SK-N-SH (cell line): ENCODE measurements around the gene TMEM170B.

ENCODE experiments used
- CTCF ChIP-seq: fragments of 200-600 bp; sonication (generic); IDR thresholded peaks from 2 replicates; pipeline ENCODE4 v1.6.1; 2017; ENCODE audit warnings: antibody characterized with exemption, mild to moderate bottlenecking, moderate library complexity
- EP300 ChIP-seq, 2 experiments: IDR thresholded peaks; 2 replicates each; pipeline versions ENCODE4 v1.4.0 to v1.6.1; 2012; ENCODE audit warnings: borderline replicate concordance in 1 of 2, low read depth in 1 of 2, low read length in 1 of 2
- JUND ChIP-seq: IDR thresholded peaks from 2 replicates; pipeline ENCODE4 v1.4.0; 2012
- REST ChIP-seq: IDR thresholded peaks from 2 replicates; pipeline ENCODE4 v1.6.1; 2012; ENCODE audit warnings: mild to moderate bottlenecking, low read depth, low read length, moderate library complexity
- RFX5 ChIP-seq: IDR thresholded peaks from 2 replicates; pipeline ENCODE4 v1.6.1; 2012; ENCODE audit warnings: mild to moderate bottlenecking, improper control_type of control experiment, low read length
- TCF12 ChIP-seq: IDR thresholded peaks from 2 replicates; pipeline ENCODE4 v1.4.0; 2012

- TF ChIP-seq REST (no peak), CTCF (no peak), RFX5 (no peak), JUND (no peak), EP300 (IDR thresholded peaks at IDR 0.05; ENCODE audit: borderline replicate concordance in 1 of 2, low read depth in 1 of 2, low read length in 1 of 2) (no peak), TCF12 (no peak)
Observed at GRCh38 chr6:11606332-11606731, 68.8 kb downstream of the TMEM170B start.
